GM12872 (cell line): ENCODE data around the gene FES.

ENCODE experiments used
- CTCF ChIP-seq: IDR thresholded peaks from 3 replicates; pipeline ENCODE4 v1.5.1; 2011; ENCODE audit warnings: low read depth, mild to moderate bottlenecking, low read length, moderate library complexity; ENCODE audit not compliant: insufficient read depth

The FES gene

GRCh38 chr15:90938261-90938660 is 54.0 kb downstream of the FES start:
- TF ChIP-seq CTCF = no peak

GRCh38 chr15:90939756-90940155 is 55.5 kb downstream of the FES start:
- no peak for TF ChIP-seq CTCF

GRCh38 chr15:90941038-90941437 is 56.7 kb downstream of the FES start:
- TF ChIP-seq CTCF = no peak

GRCh38 chr15:90942354-90943120 is 58.2 kb downstream of the FES start:
- TF ChIP-seq CTCF = no peak

- TF ChIP-seq CTCF = no peak
Observed at GRCh38 chr15:90945091-90945490, 60.8 kb downstream of the FES start.
